GM19240 (cell line): Measurements from ENCODE around the gene PEF1.

Experiments
- DNase-seq: peaks from one replicate; pipeline ENCODE4 v3.0.0; 2011; ENCODE audit warnings: low spot score; ENCODE audit not compliant: insufficient read length

The PEF1 gene

DNA sequence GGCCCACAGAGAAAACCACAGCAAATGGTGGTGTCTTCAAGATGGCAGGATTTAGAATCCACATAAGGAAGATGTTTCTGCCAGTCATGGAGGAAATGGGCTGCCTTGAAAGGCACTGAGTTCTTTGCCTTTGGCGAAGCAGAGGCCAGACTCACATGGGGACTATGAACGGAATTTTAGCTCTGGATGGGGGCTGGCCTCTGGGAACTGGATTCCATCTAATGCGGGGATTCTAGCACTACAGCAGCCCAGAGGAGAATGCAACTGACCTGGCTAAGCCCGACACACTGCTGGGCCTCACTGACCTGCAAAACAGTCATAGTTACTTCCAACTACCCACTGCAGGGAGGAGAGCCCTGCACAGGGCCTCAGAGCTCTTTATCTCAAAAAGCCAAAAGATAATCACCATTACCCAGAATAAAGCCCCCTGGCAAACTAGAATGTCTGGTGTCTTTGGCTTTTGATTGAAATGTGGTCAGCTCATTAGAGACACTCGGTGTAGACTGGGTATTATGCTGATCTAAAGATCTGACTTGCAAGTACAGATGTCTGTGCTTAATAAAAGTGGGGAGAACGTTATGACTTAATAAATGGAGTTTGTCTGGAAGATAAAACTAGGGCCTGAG, 15.6 kb downstream of the PEF1 start:
- no peak for DNase-seq

DNA sequence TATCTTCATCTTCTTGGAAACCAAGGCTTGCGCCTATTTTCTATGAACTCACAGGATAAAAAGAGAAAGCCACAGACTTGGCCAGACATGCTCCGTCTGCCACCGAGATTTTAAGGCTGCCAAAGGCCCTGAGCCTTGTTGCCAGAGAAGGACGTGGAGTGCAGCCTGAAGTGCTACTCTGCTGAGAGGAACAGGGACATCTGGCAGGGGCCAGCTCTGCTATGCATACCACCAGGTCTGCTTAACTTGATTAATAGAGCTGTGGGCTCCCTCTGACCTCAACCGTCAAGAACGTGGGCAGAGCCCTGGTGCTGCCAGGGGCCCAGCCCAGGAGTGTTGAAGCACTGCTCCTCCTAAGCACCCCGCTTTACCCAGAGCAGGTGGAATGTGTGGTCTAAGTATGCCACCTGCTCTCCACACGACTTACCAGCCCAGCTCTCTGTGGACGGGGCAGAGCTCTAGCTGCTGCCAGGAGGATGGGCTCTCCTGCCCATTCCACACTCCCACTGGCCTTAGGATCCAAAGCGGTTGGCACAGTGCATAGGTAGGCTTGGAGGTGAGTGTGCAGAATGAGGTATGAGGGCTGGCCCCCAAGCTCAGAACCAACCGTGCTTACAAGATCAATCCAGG, 16.6 kb downstream of the PEF1 start:
- DNase-seq: no peak

DNA sequence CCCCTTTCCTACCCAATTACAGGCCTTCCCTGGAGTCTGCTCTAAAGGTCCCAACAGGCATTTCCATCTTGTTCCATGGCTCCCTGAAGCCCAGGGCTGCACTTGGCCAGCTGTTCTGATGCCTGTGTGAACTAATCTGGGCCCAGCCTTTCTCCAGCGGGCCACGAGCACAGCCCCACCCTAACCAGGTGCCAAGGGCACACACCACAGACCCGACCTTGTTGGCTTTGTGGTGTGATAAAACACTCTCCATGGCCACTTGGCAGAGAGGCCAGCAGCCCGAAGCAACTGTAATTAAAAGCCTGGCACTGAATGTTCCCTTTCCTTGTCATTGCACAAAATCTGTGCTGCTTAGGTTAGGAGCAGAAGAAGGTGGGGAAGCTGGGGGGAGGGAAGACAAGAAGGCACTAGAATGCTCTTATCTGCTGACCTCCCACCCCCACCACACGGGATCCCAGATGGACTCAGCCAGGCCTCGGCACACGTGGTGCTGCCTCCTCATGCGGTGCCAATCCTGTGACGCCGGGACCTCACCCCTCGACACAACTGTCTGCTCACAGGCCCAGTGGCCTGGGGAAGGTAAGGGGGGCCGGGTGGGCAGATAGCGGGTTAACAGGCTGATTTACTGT, 17.3 kb downstream of the PEF1 start:
- DNase-seq: no peak

DNA sequence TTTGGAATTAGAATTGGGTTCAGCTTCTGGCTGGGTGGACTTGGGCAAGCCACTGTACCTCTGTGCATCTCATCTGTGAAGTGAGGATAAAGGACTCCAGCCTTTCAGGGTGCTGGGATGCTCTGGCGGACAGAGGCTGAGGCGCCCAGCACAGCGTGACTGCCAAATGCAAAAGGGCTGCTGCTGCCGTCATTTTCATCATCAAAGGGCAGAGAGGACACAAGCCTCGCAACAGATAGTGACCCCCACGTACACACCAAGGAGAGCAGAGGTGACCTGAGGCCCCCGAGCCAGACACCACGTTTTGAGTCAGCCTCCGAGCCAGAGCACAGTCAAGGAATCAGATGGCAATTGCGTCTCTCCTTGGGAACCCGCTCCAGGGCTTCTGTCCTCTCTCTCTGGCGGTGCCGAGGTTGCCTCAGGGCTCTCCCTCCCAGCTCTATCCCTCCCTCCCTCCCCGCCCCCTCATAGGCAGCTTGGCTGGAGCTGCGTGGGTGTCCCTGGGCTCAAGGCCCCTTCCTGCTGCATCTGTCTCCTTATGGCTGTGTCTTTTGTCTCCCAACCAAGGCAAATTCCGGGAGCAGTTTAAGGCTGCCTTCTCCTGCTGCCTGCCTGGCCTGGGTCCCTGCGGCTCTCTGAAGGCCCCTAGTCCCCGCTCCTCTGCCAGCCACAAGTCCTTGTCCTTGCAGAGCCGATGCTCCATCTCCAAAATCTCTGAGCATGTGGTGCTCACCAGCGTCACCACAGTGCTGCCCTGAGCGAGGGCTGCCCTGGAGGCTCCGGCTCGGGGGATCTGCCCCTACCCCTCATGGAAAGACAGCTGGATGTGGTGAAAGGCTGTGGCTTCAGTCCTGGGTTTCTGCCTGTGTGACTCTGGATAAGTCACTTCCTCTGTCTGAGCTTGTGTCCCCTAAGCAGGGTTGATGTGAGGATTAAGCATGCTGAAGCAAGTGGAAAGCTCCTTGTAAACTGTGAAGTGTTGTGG, 18.2 kb downstream of the PEF1 start:
- DNase-seq: no peak

DNA sequence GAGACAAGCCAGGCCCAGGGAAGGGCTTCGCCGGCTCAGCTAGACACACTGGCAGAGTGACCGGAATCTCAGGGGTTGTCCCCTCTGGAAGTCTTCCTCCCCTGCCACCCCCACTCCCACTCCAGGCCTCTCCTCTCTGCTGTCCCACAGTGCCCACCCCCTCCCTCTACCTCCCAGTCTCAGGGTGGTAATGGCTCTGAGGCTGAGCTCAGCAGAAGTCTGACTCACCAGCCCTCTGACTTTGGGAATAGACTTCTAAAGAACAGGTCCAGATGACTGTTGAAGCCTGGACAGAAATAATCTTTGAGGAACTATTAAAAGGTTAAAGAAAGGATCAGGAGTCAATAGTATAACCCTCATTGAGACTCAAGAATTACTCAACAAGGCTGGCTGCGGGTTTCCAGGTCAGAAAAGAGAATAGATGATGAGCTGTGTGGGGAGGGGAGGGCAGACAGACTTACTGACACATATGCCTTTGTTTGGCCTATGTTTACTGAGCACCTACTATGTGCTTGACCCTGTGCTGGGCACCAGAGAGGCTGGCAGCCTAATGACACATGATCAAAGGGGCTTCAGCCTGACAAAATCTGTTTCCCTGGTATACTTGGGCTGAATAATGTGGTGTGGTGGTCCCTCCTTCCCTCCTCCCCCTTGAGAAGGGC, 19.0 kb downstream of the PEF1 start:
- no peak for DNase-seq

DNA sequence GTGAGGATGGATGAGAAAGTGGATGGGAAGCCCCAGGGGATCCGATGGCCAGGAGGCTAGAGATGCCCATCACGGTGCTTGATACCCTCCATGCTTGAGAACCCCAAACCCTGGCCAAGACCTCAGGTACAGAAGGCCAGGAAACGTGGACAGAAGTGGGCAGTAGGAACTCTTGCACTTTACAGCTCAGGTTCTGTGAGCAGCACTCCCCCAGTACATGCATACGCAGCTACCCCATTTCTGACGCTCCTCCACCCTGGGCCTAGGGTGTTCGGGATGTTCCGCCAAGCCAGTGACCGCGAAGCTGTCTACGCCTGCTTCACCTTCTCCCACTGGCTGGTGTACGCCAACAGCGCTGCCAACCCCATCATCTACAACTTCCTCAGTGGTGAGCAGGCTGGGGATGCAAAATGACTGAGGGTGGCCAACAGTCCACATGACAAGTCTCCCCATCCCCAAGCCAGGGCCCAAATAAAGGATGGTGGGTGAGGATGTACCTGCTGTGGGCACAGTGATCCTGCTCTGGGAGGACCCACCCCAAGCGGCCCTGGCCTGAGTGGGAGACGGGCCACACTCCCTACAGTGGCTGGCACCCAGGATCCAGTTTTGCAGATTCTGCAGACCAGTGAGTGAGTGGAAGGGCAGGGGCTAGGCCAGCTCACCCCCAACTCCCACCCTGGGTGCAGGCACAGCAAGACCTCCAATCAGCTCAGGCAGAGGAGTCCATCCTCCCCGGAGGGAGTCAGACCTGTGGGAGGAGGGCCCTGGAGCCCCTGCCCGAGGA, 19.8 kb downstream of the PEF1 start:
- no peak for DNase-seq

DNA sequence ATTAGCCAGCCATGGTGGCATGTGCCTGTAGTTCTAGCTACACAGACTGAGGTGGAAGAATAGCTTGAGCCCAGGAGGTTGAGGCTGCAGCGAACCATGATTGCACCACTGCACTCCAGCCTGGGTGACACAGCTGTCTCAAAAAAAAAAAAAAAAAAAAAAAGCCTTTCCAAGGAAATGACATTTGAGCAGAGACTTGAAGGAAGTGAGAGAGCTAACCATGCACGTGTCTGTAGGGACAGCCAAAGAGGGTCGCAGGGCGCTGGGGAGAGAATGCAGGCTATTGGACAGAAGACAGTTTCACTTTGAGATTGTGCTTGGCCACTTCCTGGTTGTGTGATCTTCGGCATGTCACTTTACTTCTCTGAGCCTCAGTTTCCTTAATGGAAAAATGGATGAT, 20.4 kb downstream of the PEF1 start:
- DNase-seq: no peak

DNA sequence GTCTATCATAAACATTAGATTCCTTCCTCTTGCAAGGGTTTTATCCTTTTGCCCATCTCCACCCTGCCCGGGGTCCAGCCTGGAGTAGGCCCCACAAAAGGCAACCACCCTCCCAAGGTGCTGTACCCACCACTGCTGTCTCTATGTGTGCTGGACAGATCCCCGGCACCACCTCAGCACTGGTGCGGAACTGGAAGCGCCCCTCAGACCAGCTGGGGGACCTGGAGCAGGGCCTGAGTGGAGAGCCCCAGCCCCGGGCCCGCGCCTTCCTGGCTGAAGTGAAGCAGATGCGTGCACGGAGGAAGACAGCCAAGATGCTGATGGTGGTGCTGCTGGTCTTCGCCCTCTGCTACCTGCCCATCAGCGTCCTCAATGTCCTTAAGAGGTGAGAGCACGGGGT, 21.3 kb downstream of the PEF1 start:
- no peak for DNase-seq

DNA sequence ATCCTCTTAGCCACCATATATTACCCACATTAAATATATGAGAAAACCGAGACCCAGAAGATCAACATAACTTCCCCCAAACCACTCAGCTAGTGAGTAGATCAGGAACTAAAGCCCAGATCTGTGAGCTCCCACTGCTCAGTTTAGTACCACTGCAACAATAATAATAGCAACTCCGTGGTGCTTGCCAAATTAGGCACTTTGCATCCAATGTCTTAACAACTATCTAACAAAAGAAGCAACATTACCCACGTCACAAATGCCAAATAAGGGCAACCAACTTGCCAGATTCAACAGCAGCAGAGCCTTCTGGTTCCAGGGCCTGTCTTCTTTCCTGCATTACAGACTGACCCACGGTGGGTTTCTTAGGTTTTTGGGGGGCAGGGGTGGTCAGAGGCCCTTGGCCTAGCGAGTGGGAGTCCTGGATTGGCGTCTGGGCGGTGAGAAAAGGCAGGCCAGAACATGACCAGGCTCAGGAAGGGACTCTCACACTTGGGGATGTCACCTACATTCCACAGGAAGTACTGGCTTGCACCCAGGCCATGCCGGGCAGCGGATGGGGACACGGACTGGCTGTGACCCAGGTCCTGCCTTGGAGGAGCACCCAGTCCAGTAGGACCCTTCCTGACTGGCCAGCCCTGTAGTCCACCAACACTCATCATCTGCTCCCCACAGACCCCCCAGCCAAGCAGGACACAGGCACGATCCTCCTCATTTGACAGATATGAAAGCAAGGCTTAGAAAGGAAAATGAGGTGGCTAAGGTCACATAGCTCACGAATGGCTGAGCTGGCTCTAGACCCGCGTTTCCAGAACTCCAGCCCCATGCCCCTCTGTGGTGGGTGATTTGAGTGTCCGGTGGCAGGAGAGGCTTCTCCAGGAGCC, 22.6 kb downstream of the PEF1 start:
- no peak for DNase-seq

DNA sequence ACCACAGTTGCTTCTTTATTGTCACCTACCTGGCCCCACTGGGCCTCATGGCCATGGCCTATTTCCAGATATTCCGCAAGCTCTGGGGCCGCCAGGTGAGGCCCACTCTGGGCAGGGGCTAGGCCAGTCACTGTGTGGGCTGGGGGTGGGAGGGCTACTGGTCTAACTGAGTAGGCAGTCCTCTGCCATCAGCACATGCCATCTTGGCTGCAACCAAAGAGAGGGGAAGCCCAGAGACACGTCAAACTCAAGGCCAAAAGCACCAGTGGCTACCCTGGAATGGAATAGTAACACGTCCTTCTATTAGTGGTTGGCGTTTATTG, 23.2 kb downstream of the PEF1 start:
- DNase-seq: no peak

DNA sequence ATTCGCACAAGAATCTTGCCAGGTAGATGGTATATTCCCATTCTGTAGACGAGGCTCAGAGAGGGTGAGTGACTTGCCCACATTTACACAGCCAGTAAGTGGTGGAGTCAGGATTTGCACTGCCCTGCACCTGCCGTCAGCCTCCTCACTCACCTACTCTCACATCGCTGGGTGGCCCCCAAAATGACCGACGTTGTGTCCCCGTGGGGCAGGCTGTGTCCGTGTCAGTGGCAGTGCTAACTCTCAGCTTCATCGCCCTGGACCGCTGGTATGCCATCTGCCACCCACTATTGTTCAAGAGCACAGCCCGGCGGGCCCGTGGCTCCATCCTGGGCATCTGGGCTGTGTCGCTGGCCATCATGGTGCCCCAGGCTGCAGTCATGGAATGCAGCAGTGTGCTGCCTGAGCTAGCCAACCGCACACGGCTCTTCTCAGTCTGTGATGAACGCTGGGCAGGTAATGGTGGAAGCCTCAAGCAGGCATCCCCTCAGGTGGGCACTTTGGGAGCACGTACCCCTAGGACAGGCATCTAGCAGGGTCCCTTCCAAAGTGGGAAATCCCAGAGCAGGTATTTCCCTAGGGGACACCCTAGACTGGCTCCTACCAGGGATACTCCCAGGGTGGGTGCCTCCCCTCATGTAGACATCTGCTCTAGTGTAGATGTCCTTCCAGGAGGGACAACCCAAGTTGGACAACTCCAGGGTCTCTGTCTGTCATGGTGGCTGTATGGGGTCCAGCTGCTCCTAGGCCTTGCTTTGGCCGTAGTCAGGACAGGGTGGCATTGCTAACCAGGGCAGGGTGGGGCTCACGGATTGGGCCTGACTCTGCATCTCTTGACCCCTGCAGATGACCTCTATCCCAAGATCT, 23.8 kb downstream of the PEF1 start:
- no peak for DNase-seq

DNA sequence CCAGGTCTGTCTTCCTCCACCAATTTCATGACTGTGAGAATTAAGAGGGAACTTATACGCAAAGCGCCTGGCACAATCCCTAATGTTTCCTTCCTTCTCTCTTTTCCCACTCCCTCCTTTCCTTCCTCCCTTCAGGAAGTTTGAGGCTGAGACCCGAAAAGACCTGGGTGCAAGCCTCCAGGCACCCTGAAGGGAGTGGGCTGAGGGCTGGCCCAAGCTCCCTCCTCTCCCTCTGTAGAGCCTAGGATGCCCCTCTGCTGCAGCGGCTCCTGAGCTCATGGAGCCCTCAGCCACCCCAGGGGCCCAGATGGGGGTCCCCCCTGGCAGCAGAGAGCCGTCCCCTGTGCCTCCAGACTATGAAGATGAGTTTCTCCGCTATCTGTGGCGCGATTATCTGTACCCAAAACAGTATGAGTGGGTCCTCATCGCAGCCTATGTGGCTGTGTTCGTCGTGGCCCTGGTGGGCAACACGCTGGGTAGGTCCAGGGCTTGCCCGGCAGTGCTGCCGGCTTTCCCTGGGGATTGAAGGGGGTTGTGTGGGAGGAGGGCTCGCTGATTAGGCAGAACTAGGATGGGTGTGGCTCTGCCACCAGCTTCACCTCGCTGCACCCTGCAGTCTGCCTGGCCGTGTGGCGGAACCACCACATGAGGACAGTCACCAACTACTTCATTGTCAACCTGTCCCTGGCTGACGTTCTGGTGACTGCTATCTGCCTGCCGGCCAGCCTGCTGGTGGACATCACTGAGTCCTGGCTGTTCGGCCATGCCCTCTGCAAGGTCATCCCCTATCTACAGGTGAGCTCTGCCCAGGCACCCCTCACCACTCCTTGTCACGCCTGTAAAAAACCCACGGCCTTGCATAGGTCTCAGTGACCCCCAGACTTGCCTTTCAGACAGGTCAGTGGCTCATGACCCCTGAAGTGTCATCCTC, 25.5 kb downstream of the PEF1 start:
- DNase-seq: no peak

DNA sequence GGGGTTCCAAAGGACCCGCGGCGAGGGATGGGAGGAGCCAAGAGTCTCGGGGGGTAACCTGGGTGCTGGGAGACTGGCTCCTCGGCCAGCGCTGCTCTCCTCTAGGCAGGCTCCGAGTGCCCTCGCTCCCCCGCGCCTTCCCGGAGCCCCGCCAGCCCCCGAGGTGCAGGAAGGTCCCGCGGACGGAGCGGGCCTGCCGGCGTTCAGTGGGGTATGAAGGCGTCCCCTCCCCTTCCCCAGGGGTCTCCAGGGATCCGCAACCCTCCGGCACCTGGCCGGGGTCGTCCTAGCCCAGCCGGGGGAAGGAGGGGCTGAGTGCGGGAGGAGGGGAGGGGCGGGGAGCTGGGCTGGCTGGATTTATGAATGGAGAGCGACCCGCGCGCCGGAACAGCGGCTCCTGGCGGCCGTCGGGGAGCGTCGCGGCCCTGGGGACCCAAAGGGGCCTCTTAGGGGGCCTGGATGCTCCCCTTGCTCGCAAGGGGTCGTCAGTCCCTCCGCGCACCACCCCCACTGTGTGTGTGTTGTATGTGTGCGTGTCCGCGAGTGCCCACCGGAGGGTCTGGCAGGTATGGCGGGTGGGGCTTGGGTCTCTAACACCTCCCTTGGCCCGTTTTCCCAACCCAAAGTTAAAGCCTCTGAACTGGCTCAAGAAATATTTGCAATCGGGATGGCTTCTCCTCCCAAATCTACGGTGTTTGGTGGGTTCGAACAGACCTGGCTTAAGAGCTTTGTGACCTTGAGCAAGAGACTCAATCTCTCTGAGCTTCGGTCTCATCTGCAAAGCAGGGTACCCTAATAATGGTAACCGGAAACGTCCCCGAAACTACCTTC, 26.5 kb downstream of the PEF1 start:
- DNase-seq: no peak

DNA sequence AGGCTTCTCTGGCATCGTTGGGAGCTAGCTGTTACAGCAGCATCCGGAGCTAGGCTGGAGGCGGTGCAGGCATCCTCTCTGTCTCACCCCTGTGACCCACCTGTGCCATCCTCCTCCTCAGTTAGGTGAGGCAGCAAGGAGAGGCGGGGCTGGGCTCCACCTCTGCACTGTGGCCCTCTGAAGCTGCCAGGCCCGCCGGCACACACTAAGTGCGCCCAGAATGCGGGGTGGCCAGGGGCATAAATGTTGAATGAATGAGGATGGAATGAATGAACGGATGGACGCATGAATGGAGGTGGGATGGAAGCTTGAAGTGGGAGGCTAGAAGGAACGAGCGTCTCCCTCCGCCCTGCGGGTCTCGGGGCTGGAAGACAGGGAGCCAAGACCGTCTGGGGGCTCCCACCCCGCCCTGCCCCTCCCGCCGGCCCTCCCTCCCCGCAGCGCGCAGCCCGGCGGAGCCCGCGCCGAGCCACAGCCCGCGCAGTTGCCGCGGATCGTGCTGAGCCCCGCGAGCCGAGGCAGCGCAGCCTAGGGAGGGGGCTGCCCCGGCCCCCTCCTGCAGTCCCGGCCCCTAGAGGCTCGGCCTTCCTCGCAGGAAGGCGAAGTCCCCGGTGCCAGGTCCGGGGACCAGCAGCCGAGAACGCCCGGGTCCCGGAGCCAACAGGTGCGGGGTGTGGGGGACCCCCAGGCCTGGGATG, 27.3 kb downstream of the PEF1 start, which contains the start of gene HCRTR1:
TSS of gene HCRTR1 (plus strand) at position 472 of the 698 bp plus-strand sequence. CDS start 1,504 bp downstream, outside the sequence.
- no peak for DNase-seq

DNA sequence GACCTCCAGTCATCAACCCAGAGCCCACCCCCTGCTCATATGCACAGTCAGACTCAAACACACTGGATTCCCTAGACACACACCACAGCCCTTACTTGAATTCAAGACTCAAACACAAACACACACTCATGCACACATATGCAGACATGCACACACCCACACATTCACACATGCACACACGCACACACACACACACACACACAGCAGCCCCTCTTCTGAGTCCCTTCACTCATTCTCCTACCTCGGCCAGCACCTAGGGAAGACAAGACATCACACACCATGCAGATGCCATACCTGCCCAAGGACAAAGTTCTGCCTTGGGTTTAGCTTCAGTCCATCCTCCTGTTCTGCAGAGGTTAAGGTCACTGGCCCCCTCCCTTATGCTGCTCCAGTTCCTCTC, 28.7 kb downstream of the PEF1 start:
- no peak for DNase-seq

DNA sequence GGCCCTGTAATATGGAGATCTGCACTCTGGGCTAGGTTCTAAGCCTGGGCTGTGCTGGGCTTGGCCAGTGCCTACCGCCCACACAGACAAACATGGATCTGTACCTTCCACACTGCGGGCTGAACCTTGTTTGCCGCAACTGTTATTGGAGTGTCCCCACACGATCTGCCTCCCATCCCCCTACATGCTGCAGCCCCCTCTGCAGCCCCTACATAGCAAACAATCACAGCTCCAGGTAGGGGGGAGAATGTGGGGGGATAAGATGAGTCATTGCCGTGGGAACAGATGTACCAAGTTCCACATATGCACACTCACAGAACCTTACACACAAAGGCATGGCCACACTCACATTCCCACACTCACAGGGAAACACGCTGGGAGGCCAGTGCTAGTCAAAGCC, 29.3 kb downstream of the PEF1 start:
- no peak for DNase-seq
